A673 (cell line): ENCODE data around the gene ZNF366.

ENCODE experiments used
- CTCF ChIP-seq: fragments of 300-800, 200-600 bp; sonication (generic); conservative IDR thresholded peaks from 2 replicates; pipeline ENCODE4 v1.5.1; 2017; ENCODE audit warnings: low read depth, mild to moderate bottlenecking, antibody characterized with exemption, low read length, moderate library complexity, mixed read lengths
- EZH2 ChIP-seq: fragments of 200-600 bp; sonication (generic); IDR thresholded peaks from 2 replicates; pipeline ENCODE4 v1.6.1; 2017; ENCODE audit warnings: borderline replicate concordance, low read depth, mild to moderate bottlenecking, mixed read lengths, antibody characterized with exemption, low read length; ENCODE audit not compliant: poor library complexity, severe bottlenecking

DNA sequence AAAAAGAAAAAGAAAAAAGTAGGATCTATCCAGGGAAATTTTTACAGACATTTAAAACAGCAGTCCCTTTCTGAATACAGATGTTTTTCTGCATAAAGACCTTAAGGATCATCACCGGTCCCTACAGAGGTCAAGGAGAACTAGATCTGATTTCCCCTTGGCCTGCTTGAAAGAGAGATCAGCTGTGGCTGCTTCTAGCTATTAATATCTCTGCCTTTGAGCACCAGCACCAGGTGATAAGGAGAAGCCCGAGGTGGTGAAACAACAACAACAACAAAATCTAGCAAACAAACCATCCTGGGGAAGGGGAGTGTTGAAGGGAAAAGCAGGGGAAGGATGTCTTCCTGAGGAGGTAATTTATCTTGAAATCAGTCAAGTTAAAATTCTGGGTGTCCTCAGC is 42.1 kb downstream of the ZNF366 start:
- TF ChIP-seq CTCF: no peak
- no peak for TF ChIP-seq EZH2
